ENCODE measurements around the gene SLC45A1.

The SLC45A1 gene

DNA sequence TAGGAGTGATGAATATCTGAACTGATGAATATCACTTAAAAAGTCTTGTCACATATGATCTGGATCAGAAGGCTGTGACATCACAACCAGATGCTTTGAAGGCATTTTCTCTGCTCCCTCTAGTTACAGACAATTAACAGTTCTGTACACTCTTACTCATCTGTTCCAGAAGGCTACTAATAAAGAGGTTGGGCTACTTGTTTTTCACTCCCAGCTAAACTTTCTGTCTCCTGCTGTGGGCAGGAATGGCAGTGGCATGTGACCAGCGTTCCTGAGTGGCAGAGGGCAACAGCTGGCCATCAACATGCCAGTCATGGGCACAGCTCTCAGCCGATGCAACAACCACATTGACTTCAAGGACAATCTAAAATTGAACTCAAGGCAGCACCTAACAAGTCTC lies 66.7 kb downstream of the SLC45A1 start:
- no peak for DNase-seq (ENCODE audit: low read depth)

DNA sequence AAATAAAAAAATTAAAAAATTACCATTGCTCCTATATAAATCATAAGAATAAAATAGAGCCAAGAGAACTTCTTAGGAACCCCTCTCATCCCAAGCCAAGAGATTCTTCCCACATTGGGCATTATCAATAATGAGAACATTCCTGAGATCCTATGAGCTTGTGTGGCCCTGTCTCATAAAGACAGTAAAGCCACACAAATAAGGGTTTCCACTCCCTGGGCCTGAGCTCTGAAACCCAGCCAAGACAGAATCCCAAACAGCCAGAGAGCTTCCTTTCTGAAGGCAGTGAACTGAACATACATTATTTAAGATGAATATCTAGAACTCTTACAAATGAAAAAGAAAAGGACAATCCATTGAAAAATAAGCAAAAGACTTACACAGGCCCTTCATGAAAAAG lies 68.3 kb downstream of the SLC45A1 start:
- no peak for DNase-seq (ENCODE audit: low read depth)

DNA sequence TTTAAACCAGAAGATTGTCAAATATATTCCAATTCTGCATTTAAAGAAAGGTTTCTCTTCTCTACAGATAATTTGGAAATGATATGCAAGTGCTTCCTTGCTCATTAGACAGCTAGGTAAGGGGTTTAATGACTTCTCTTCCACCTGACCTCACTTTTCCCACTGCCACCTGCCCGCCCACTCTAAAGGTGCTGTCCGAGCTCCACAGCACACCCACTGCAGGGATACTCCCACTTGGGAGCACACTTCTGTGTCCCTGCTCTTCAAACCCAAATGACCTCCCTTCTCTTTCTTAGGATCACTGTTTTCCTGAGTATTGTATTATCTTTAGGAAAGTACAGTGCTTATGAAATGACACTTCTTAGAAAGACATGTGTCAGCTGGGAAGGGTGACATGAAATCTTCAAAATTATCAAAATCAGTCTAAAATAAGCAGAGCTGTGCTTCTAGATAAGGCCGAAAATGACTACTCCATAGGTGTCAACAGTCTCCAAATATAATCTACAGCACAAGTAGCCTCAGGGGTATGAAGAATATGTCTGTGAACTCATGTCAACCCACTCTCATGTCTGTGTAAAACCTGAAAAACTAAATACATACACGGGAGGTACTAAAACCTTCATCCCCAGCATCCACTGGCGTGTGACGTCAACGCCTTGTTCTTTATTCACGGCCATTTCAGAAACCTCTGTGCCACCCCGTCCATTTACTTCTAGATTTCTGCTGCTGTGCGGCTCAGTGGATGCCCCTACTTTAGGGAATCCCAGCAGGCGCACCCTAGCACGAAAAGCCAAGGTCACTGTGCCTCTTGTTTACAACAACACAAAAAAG lies 71.0 kb downstream of the SLC45A1 start:
- no peak for DNase-seq (ENCODE audit: low read depth)

DNA sequence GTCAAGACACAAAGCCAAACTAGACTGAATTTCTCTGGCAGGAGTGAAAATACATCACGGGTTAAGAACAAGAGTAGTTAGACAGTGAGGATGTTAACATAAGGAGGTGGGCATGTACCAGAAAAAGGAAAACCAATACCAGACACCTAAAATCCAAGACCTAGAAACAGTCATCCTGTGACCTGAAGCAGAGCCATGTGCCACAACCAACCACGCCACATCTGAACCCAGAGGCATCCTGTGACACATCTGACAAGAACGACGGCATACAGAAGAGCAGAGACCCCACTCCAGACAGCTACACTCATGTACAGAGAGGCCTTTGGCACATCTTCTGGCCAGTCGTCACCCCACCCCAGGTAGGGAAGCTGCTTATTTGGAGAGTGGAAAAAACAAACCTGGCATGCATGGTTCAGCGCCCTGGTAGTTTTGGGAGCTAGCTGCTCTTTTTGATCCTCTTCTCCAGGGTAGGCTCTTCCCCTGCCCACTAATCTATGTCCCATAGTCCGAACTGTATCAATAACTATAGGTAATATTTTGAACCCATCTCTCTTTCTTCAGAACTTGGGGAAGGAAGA lies 72.1 kb downstream of the SLC45A1 start:
- no peak for DNase-seq (ENCODE audit: low read depth)

DNA sequence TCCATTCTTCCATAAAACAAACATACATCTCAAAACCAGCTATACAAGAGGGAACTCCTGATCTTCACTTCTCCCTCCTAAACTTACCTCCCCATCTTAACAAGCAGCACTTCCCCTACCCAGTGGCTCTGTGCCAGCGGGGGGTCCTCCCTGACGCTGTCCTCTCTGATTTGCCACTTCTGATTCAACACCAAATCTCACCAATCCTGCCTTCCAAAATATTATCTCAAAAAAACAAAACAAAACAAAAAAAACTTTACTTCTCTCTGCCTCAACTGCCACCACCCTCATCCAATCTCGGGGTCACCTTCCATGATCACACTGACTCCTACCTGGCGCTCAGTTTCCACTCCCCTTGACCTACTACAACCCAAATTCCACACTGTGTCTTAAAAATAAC lies 72.8 kb downstream of the SLC45A1 start:
- DNase-seq (ENCODE audit: low read depth): no peak

DNA sequence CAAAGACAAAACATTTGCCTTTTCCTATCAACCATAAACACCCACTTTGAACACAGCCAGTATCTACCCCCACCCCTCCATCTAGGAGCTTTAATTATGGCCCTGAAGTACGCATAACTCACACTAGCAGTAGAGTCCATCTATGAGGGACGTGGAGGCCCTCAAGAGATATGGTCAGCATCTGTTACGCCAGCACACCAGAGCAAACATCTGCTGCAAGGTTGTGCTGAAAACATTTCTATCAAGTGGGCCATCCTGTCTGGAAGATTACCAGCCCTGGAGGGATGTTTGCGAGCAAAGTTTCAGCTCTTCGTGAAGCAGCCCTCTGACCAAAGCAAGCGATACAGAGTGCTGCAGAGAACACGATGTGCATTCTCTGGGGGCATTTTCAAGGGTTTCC lies 74.6 kb downstream of the SLC45A1 start:
- DNase-seq (ENCODE audit: low read depth): no peak

Data from activated T-cell treated with anti-CD3 and anti-CD28 coated beads for 1 hour (primary cell).